T-cell (primary cell): Measurements from ENCODE around the gene CHID1. TPM values are rescaled to one million over a fixed set of nuclear protein-coding genes. Genes with fewer than 3 reads are reported as not detected.

Experiments
- ATAC-seq, 4 experiments: fragments of 200-7000 bp in 3 of 4; fragments of 150-1000 bp in 1 of 4; cut with Tn5 transposase; replicated peaks in 1 of 4; 1 replicate in 3 of 4; 2 replicates in 1 of 4; pipeline ENCODE4 v1.10.0; 2021; ENCODE audit warnings: moderate library complexity in 3 of 4, mild to moderate bottlenecking in 2 of 4, moderate number of reproducible peaks in 1 of 4
- CTCF ChIA-PET, 2 donors: fragments of 300-600 bp; sonication (Branson Sonifier 250); formaldehyde crosslinking; loops; one replicate each; lab custom pipeline; 2022; ENCODE audit warnings: antibody characterized with exemption in 2 of 2; lab: Charles Lee
- POLR2A ChIA-PET, 2 donors: fragments of 300-600 bp; sonication (Branson Sonifier 250); formaldehyde crosslinking; loops; one replicate each; lab custom pipeline; 2022; ENCODE audit warnings: antibody characterized with exemption in 2 of 2; lab: Charles Lee
- DNase-seq, 35 experiments: peaks; one replicate each; pipeline versions ENCODE4 v3.0.0 to v3.0.0-alpha.2; 2013 to 2023
- H3K27ac ChIP-seq: one replicate; pipeline ENCODE4 v1.5.1; 2013; ENCODE audit warnings: low read length
- H3K27me3 ChIP-seq, 2 experiments: replicated peaks in 1 of 2; 1 replicate in 1 of 2; 2 replicates in 1 of 2; pipeline versions ENCODE4 v1.6.1 to v1.7.0; 2013; ENCODE audit warnings: low read length in 1 of 2, mixed read lengths in 1 of 2; ENCODE audit not compliant: control insufficient read depth in 2 of 2, insufficient read depth in 2 of 2; ENCODE audit errors: extremely low read depth in 1 of 2
- H3K36me3 ChIP-seq, 2 donors: 1 replicate in 1 of 2; 2 replicates in 1 of 2; pipeline versions ENCODE4 v1.6.1 to v1.7.0; 2013; ENCODE audit warnings: low read length in 1 of 2; ENCODE audit not compliant: control insufficient read depth in 2 of 2, insufficient read depth in 1 of 2; ENCODE audit errors: extremely low read depth in 1 of 2
- H3K4me1 ChIP-seq, 2 experiments: 1 replicate in 1 of 2; 2 replicates in 1 of 2; pipeline versions ENCODE4 v1.6.1 to v1.7.0; 2013; ENCODE audit warnings: low read length in 2 of 2, mixed read lengths in 1 of 2; ENCODE audit not compliant: insufficient read depth in 2 of 2, control insufficient read depth in 1 of 2; ENCODE audit errors: extremely low read depth in 1 of 2
- H3K4me3 ChIP-seq, 2 donors: 1 replicate in 1 of 2; 2 replicates in 1 of 2; pipeline versions ENCODE4 v1.5.1 to v1.7.0; 2013; ENCODE audit warnings: mild to moderate bottlenecking in 2 of 2, low read length in 1 of 2, moderate library complexity in 1 of 2; ENCODE audit not compliant: control insufficient read depth in 1 of 2; ENCODE audit errors: extremely low read depth in 1 of 2
- H3K9me3 ChIP-seq: 2 replicates; pipeline ENCODE4 v1.7.0; 2013
- H3K27ac Mint-ChIP-seq, 2 donors: one replicate each; pipeline ENCODE4 v1.8.0; 2020 to 2021; ENCODE audit warnings: mild to moderate bottlenecking in 2 of 2, mixed read lengths in 2 of 2
- H3K27me3 Mint-ChIP-seq, 2 donors: one replicate each; pipeline ENCODE4 v1.8.0; 2021 to 2022; ENCODE audit warnings: mixed read lengths in 2 of 2
- H3K36me3 Mint-ChIP-seq: one replicate; pipeline ENCODE4 v1.8.0; 2021; ENCODE audit warnings: mixed read lengths
- H3K4me1 Mint-ChIP-seq, 3 donors: one replicate each; pipeline ENCODE4 v1.8.0; 2020 to 2022; ENCODE audit warnings: mixed read lengths in 3 of 3, mild to moderate bottlenecking in 1 of 3
- H3K4me3 Mint-ChIP-seq, 3 donors: one replicate each; pipeline ENCODE4 v1.8.0; 2020 to 2022; ENCODE audit warnings: mild to moderate bottlenecking in 3 of 3, mixed read lengths in 3 of 3, moderate library complexity in 3 of 3
- H3K9me3 Mint-ChIP-seq, 3 donors: one replicate each; pipeline ENCODE4 v1.8.0; 2020 to 2022; ENCODE audit warnings: mixed read lengths in 3 of 3
- WGBS: methylation state at CpG from one replicate; pipeline ENCODE4 v1.1.5; 2013; ENCODE audit warnings: missing lambda C conversion rate; ENCODE audit not compliant: insufficient coverage; 5-methylcytosine and 5-hydroxymethylcytosine counted together
- total RNA-seq, 35 experiments: library from RNA in 6 of 35; stranded (reverse) in 6 of 35; fragments of 120-200 nt in 1 of 35; gene quantifications; one replicate each; pipeline versions ENCODE4 v1.2.1 to v1.2.4 and lab custom pipeline; 2013 to 2026

CHID1 gene
- total RNA-seq, 5 donors from 2014 or later (not counting 1 experiment from before 2014, with no cell fraction given) = 39.0 to 68.4 (median 51.2) TPM

GRCh38 chr11:912266-912665, 1.7 kb upstream of the CHID1 start:
- Histone ChIP-seq H3K4me1 (peaks cover 2 to 27% of the 10 kb centered on the region in 2 experiments), H3K4me3 (no peak overlapping the region), H3K27me3 (no peaks in the 10 kb centered on the region), H3K9me3 (no peaks in the 10 kb centered on the region), H3K36me3 (no peaks in the 10 kb centered on the region), H3K27ac (no peak overlapping the region)
- H3K27ac Mint-ChIP-seq = no peak overlapping the region
- H3K4me1 Mint-ChIP-seq = peaks cover 13 to 22% (median 20%) of the 10 kb centered on the region in 3 donors
- ChIA-PET CTCF (interaction anchor here in 1 of 2 donors (0.6 kb wide), 1 partner anchor 11 kb away, joined by 5 read pairs; no protein-coding TSS in a partner anchor), POLR2A (no interaction called here)
- DNase-seq (no peak), ATAC-seq (no peak)
- H3K36me3 Mint-ChIP-seq = no peaks in the 10 kb centered on the region
- no peaks in the 10 kb centered on the region for H3K9me3 Mint-ChIP-seq
- H3K27me3 Mint-ChIP-seq = no peaks in the 10 kb centered on the region
- peak overlapping the region; percentile 80 to 85 (median 80) for H3K4me3 Mint-ChIP-seq
- WGBS = 98% methylated on average over 7 of the region's 14 CpGs

GRCh38 chr11:911890-912219, 1.2 kb upstream of the CHID1 start:
- H3K27ac Mint-ChIP-seq = peak overlapping the region; percentile 83 to 90
- Histone ChIP-seq H3K4me1 (peaks cover 2 to 27% of the 10 kb centered on the region in 2 experiments), H3K36me3 (no peaks in the 10 kb centered on the region), H3K4me3 (peak overlapping the region; percentile 60 to 72), H3K27ac (no peak overlapping the region), H3K27me3 (no peaks in the 10 kb centered on the region), H3K9me3 (no peaks in the 10 kb centered on the region)
- peaks cover 13 to 22% (median 20%) of the 10 kb centered on the region in 3 donors for H3K4me1 Mint-ChIP-seq
- H3K4me3 Mint-ChIP-seq = peak overlapping the region; percentile 80 to 85 (median 80)
- ATAC-seq (no peak), DNase-seq (no peak)
- H3K9me3 Mint-ChIP-seq = no peaks in the 10 kb centered on the region
- H3K27me3 Mint-ChIP-seq = no peaks in the 10 kb centered on the region
- ChIA-PET POLR2A (no interaction called here), CTCF (interaction anchor here in 1 of 2 donors (0.6 kb wide), 1 partner anchor 11 kb away, joined by 5 read pairs; no protein-coding TSS in a partner anchor)
- H3K36me3 Mint-ChIP-seq = no peaks in the 10 kb centered on the region
- WGBS = 96% methylated on average over 8 of the region's 11 CpGs

- H3K27me3 Mint-ChIP-seq = no peaks in the 10 kb centered on the region
- ATAC-seq (peak; percentile 35 to 42 (median 38)), DNase-seq (peak in 11 of 35 experiments; percentile 5 to 48 (median 21))
- ChIA-PET POLR2A (interaction anchor here in 1 of 2 donors (0.5 kb wide), 1 partner anchor 10 kb away, joined by 4 read pairs; no protein-coding TSS in a partner anchor), CTCF (no interaction called here)
- 3% methylated on average over 66 of the region's 68 CpGs for WGBS
- peaks cover 2 to 27% of the 10 kb centered on the region in 2 experiments for H3K4me1 ChIP-seq
- H3K4me3 ChIP-seq = peak overlapping the region; percentile 60 to 72
- peak overlapping the region; percentile 80 to 85 (median 80) for H3K4me3 Mint-ChIP-seq
- peaks cover 13 to 25% (median 20%) of the 10 kb centered on the region in 3 donors for H3K4me1 Mint-ChIP-seq
- no peaks in the 10 kb centered on the region for H3K9me3 ChIP-seq
- no peaks in the 10 kb centered on the region for H3K36me3 ChIP-seq
- no peaks in the 10 kb centered on the region for H3K36me3 Mint-ChIP-seq
- H3K9me3 Mint-ChIP-seq = no peaks in the 10 kb centered on the region
- H3K27me3 ChIP-seq = no peaks in the 10 kb centered on the region
- peak overlapping the region; percentile 83 to 90 for H3K27ac Mint-ChIP-seq
- H3K27ac ChIP-seq = no peak overlapping the region
These were observed 650 bp upstream of the CHID1 start for GRCh38 chr11:911031-911889.

GRCh38 chr11:910044-910588, 494 bp downstream of the CHID1 start:
- peaks cover 3% of the 10 kb centered on the region for H3K36me3 Mint-ChIP-seq
- H3K36me3 ChIP-seq = no peaks in the 10 kb centered on the region
- H3K9me3 Mint-ChIP-seq = no peaks in the 10 kb centered on the region
- H3K27me3 ChIP-seq = no peaks in the 10 kb centered on the region
- peak overlapping the region; percentile 80 to 87 (median 87) for H3K4me3 Mint-ChIP-seq
- peaks cover 2 to 27% of the 10 kb centered on the region in 2 experiments for H3K4me1 ChIP-seq
- H3K4me3 ChIP-seq = peak overlapping the region; percentile 49 to 65
- H3K27me3 Mint-ChIP-seq = no peaks in the 10 kb centered on the region
- no peak overlapping the region for H3K27ac ChIP-seq
- peaks cover 13 to 25% (median 20%) of the 10 kb centered on the region in 3 donors for H3K4me1 Mint-ChIP-seq
- CTCF ChIA-PET = no interaction called here
- ATAC-seq (peak in 2 of 4 experiments; percentile 8 to 24), DNase-seq (peak in 2 of 35 experiments; percentile 15 to 20)
- H3K9me3 ChIP-seq = no peaks in the 10 kb centered on the region
- H3K27ac Mint-ChIP-seq = peak overlapping the region; percentile 59 to 78
- WGBS = 2% methylated on average over 35 of the region's 38 CpGs
- POLR2A ChIA-PET = interaction anchor here (0.5 kb wide), 2 partner anchors 11 to 409 kb away, joined by 4 read pairs; no protein-coding TSS in a partner anchor

- H3K4me1 Mint-ChIP-seq = peaks cover 17 to 25% (median 20%) of the 10 kb centered on the region in 3 donors
These were observed 1.2 kb downstream of the CHID1 start for GRCh38 chr11:909406-909805.

GRCh38 chr11:908273-908672, 2.3 kb downstream of the CHID1 start:
- no peak overlapping the region for H3K4me3 ChIP-seq
- Mint-ChIP-seq H3K9me3 (no peaks in the 10 kb centered on the region), H3K36me3 (peaks cover 10% of the 10 kb centered on the region), H3K27ac (no peak overlapping the region), H3K27me3 (no peaks in the 10 kb centered on the region), H3K4me1 (peaks cover 18 to 25% (median 20%) of the 10 kb centered on the region in 3 donors), H3K4me3 (peak overlapping the region; percentile 25 to 66 (median 51))
- DNase-seq (no peak), ATAC-seq (no peak)
- CTCF ChIA-PET = no interaction called here
- H3K9me3 ChIP-seq = no peaks in the 10 kb centered on the region
- H3K4me1 ChIP-seq = peaks cover 2 to 27% of the 10 kb centered on the region in 2 experiments
- WGBS = no CpG with 5 or more reads among the region's 5 CpGs
- POLR2A ChIA-PET = no interaction called here
- peaks cover 12 to 14% of the 10 kb centered on the region in 2 donors for H3K36me3 ChIP-seq
- H3K27ac ChIP-seq = no peak overlapping the region
- no peaks in the 10 kb centered on the region for H3K27me3 ChIP-seq

More at GRCh38 chr11:909406-909805, 1.2 kb downstream of the CHID1 start:
- peak overlapping the region; percentile 80 to 87 (median 87) for H3K4me3 Mint-ChIP-seq
- Histone ChIP-seq H3K4me3 (no peak overlapping the region), H3K27me3 (no peaks in the 10 kb centered on the region), H3K9me3 (no peaks in the 10 kb centered on the region), H3K27ac (no peak overlapping the region), H3K36me3 (peaks cover 6 to 7% of the 10 kb centered on the region in 2 donors), H3K4me1 (peaks cover 2 to 27% of the 10 kb centered on the region in 2 experiments)
- DNase-seq (no peak), ATAC-seq (no peak)
- no peaks in the 10 kb centered on the region for H3K27me3 Mint-ChIP-seq
- peaks cover 3% of the 10 kb centered on the region for H3K36me3 Mint-ChIP-seq
- ChIA-PET POLR2A (no interaction called here), CTCF (no interaction called here)
- no peak overlapping the region for H3K27ac Mint-ChIP-seq
- 92% methylated on average over 9 of the region's 11 CpGs for WGBS
- H3K9me3 Mint-ChIP-seq = no peaks in the 10 kb centered on the region
